GM18861 (cell line): ENCODE data around the gene GRAP.

Experiments used
- ATAC-seq: cut with Tn5 transposase; IDR thresholded peaks from one replicate; pipeline ENCODE4 v1.9.1; 2021; ENCODE audit not compliant: unreplicated experiment

Gene GRAP

GRCh38 chr17:19019041-19019941 lies 27.5 kb downstream of the GRAP start:
- ATAC-seq: no peak

- ATAC-seq: no peak
Observed at GRCh38 chr17:19018600-19018950, 28.2 kb downstream of the GRAP start.

- no peak for ATAC-seq
Observed at GRCh38 chr17:19017804-19018599, 28.8 kb downstream of the GRAP start.

- ATAC-seq: no peak
Observed at GRCh38 chr17:19017401-19017800, 29.4 kb downstream of the GRAP start.

GRCh38 chr17:19016881-19017280 lies 29.9 kb downstream of the GRAP start:
- no peak for ATAC-seq

- ATAC-seq: no peak
Observed at GRCh38 chr17:19016297-19016696, 30.5 kb downstream of the GRAP start.

GRCh38 chr17:19015428-19015827 lies 31.3 kb downstream of the GRAP start:
- ATAC-seq: no peak

GRCh38 chr17:19014628-19015215 lies 32.0 kb downstream of the GRAP start:
- ATAC-seq: no peak

GRCh38 chr17:19013806-19014627 lies 32.7 kb downstream of the GRAP start:
- ATAC-seq: no peak

GRCh38 chr17:19013226-19013625 lies 33.5 kb downstream of the GRAP start:
- ATAC-seq: no peak

- no peak for ATAC-seq
Observed at GRCh38 chr17:19012171-19013080, 34.3 kb downstream of the GRAP start.

- ATAC-seq: no peak
Observed at GRCh38 chr17:19011581-19011980, 35.2 kb downstream of the GRAP start.

GRCh38 chr17:19010729-19011505 lies 35.8 kb downstream of the GRAP start:
- ATAC-seq: no peak

- ATAC-seq: no peak
Observed at GRCh38 chr17:19009970-19010369, 36.8 kb downstream of the GRAP start.

GRCh38 chr17:19006698-19007097 lies 40.1 kb downstream of the GRAP start:
- ATAC-seq: no peak

- no peak for ATAC-seq
Observed at GRCh38 chr17:19005789-19006430, 40.8 kb downstream of the GRAP start.

- no peak for ATAC-seq
Observed at GRCh38 chr17:19005137-19005773, 41.5 kb downstream of the GRAP start.
